ENCODE data around the gene HAPLN3.

DNA sequence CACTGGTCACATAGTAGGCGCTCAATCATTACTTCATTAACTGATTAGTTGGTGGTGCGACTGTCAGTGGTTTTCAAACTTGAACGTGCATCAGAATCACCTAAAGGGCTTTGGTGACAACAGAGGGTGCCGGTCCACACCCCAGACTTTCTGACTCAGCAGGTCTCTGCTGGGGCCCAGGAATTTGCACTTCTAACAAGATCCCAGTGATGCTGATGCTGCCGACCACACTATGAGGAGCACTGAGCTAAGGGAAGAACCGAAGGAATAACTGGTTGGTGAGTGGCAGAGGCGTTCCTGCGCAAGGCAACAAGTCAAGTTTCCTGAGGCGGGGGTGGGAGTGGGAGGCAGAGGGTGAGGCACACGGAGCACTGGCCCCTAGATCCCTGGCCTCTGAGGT is 18.8 kb downstream of the HAPLN3 start:
- TF ChIP-seq, protein P1, sequence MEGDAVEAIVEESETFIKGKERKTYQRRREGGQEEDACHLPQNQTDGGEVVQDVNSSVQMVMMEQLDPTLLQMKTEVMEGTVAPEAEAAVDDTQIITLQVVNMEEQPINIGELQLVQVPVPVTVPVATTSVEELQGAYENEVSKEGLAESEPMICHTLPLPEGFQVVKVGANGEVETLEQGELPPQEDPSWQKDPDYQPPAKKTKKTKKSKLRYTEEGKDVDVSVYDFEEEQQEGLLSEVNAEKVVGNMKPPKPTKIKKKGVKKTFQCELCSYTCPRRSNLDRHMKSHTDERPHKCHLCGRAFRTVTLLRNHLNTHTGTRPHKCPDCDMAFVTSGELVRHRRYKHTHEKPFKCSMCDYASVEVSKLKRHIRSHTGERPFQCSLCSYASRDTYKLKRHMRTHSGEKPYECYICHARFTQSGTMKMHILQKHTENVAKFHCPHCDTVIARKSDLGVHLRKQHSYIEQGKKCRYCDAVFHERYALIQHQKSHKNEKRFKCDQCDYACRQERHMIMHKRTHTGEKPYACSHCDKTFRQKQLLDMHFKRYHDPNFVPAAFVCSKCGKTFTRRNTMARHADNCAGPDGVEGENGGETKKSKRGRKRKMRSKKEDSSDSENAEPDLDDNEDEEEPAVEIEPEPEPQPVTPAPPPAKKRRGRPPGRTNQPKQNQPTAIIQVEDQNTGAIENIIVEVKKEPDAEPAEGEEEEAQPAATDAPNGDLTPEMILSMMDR (conservative IDR thresholded peaks at IDR 0.05; ENCODE audit: low read depth, low read length): no peak
- TF ChIP-seq CEBPB (IDR thresholded peaks at IDR 0.05; ENCODE audit: low read depth, low read length) (no peak), RFX5 (IDR thresholded peaks at IDR 0.05; ENCODE audit: low read depth, low read length) (no peak)

Data from IMR-90 (cell line).